HG03571 (cell line): ENCODE data around the gene BET1L.
"Not testable (repeated sequence)": the region's sequence is repeated elsewhere in the genome, so short reads cannot be mapped to it uniquely, and the experiment has no call there.

Experiments used
- ATAC-seq: cut with Tn5 transposase; IDR thresholded peaks from one replicate; pipeline ENCODE4 v1.9.1; 2021; ENCODE audit not compliant: unreplicated experiment

The BET1L gene, protein sequence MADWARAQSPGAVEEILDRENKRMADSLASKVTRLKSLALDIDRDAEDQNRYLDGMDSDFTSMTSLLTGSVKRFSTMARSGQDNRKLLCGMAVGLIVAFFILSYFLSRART

DNA sequence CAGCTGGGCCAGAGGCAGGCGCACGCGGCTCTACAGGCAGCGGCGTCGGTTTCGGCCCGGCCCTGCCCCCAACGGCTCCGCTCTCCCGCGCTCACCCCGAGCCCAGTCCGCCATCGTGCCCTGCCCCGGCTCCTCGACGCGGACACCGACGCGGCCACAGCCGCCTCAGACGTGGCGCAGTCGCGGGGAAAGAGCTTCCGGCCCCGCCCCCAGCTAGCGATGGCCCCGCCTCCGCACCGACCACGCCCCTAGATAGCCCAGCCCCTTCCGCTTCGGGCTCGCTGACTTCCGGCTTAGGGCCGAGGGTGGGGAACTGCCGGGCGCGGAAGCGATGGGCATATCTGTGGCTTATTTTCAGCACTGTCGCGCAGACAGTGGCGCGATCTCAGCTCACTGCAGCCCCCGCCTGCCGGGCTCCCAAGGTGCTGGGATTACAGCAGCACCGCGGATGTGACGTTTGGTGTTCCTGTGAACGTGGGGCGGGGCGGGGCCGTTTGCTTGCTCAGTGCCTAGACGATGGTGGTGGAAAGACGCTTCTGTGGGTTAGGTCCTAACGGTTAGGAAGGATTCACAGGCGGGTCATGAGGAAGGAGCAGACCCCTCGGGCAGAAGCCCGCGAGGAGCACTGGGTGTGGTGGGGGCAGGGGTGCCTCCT lies at the start of gene BET1L, which contains the start of gene RIC8A:
Gene BET1L, minus strand, starts transcription at position 192 of the 655 bp plus-strand sequence. Its CDS starts 78 bp downstream, at position 114.
Gene RIC8A, plus strand, starts transcription at position 501 of the 655 bp plus-strand sequence. CDS start 1,147 bp downstream, outside the sequence.
- peak; percentile 64 for ATAC-seq

DNA sequence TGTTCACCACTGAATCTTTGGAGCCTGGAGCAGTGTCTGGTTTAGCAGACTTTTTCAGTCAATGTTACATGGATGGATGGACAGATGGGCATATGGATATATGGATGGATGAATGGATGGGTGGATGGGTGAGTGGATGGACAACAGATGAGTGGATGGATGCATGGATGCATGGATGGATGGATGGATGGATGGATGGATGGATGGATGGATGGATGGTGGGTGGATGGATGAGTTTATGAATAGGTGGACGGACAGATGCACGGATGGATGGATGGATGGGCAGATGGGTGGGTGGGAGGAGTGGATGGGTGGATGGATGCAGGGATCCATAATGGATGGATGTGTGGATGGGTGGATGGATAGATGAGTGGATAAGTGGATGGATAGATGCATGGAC lies 48.6 kb upstream of the BET1L start:
- no peak for ATAC-seq

DNA sequence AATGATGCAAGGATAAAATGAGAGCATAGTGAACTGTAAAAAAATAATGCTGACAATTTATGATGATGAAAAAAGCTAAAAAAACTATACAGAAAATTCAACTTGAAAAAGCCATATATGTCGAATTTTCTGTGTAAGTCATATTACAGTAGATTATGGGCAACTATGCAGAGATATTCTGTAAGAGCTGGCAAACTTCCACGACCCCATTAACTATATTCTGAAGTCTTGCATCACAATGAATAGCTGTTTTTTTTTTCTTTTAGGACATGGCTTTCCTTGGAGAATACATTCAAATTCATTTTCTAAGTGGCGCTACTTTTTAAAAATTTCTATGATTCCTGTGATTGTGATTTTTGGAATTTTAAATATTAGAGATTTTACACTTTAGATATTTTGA lies 48.0 kb upstream of the BET1L start:
- ATAC-seq, result no peak

DNA sequence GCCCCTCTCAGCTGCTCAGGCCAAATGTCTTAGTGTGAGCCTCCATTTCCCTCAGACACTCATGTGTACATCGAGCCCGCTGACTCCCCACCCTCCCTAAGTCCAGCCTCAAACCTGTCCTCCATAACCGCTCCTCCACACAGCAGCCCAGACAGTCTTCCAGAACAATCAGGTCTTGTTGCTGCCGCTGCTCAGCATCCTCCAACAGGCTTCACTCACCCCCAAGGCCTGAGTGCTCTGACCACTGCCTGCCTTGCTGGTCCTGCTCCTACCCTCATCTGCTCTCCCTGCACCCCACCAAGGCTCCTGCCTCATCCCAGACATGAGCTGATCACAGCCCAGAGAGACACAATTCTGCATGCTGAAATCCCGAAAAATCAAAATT lies 46.7 kb upstream of the BET1L start:
- ATAC-seq, result no peak

DNA sequence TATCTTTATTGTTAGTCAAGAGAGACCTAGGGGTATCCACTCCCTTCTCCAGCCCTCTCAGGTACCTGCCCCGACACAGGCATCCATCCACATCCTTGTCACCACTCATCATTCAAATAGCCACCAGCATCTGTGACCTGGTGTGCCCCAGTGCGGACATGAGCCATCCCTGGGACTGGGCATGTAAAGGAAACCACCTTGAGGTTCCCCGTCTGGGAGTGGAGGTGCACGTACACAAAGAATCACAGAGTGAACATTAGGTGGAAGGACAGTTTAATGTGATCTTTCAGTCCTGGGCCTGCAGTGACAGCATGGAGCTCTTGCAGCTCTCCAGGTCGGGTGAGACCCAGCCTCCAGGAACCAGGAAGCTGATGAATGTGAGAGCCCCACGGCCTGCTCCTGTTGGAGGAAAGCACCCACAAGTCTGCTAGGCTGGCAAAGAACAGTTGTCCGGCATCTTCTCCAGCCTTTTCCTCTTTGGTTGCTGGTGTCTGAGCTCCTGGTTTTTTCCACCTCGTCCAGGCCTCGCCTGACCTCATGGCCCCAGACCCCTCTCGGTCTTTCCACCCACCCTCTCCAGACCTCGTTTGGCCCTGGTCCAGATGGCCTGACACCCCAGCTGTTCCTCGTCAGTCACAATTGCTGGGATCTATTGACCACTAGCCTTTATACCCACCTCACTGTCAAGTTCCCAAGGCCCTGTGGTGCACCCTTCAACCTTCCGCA lies 46.1 kb upstream of the BET1L start:
- no peak for ATAC-seq

DNA sequence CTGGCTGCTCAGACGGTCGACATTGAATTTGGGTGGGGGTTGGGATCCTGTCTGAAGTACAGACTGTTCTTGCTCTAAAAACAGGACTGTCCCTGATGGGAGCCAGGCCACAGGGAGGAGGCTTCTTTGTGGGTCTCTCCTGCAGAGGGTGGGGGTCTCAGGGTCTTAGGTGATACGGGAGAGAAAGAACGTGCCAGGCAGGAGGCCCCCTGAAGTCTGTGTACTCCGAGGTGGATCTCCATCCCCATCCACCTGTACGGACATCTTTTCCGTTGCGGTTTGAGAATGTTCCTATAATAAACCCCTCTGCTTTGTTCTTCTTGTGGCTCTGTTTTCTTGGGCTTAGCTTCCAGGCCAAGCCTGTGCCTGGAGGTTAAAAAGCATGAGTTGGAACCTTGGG lies 45.5 kb upstream of the BET1L start:
- no peak for ATAC-seq

DNA sequence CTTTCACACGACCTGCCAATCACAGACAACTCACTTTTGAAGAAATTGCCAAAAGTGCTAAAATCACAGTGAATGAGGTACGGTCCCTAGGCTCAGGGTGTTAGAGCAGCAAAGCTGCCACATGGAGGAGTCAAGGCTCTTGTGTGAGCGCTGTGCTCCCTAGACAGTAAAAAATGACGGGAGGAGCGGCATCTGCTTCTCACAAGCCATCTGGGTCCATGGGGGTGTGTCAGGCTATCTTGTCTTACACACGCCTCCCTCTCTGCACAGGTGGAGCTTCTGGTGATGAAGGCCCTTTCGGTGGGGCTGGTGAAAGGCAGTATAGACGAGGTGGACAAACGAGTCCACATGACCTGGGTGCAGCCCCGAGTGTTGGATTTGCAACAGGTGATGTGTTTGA lies 44.4 kb upstream of the BET1L start:
- no peak for ATAC-seq

DNA sequence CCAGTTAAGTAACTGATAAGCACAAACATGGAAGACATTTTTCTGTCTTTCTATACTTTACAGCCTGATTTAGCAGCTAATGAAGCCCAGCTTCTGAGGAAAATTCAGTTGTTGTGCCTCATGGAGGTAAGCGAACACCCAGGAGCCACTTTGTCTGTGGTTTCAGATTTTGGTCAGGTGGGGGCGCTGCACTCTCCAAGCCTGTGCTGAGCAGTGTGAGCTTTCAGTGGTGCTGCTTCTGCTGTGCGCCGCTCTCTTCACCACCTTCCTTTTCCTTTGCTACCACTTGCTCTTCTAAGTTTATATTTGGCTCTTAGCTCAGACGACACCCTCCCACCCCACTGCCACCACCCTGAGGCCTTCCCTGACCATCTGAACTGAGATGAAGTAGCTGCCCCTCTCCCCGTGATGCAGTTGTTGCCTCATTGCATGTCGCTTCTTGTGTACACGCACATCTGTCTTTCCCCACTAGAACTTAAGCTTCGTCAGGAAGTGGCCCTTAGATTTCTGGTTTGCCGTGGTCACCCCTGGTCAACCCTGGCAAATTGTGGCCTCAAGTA lies 43.6 kb upstream of the BET1L start:
- ATAC-seq, result no peak

DNA sequence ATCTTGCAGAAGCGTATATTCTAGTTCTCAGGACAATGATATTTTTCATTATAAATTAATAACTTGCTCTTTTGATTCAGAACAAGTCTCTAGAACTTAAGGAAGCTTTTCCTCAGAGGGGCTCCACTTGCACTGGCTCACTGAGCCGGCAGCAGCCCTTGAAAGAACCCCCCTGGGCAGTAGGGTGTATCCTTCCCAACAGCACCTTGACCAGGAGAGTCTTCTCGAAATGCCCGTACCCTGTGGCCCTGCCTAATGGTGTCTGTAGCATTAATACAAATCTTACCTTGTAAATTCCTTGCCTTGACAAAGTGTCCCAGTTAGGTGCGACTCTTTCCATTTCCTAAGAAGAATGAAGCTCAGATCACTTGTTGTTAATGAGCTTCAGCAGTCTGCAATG lies 43.1 kb upstream of the BET1L start:
- ATAC-seq, result no peak

DNA sequence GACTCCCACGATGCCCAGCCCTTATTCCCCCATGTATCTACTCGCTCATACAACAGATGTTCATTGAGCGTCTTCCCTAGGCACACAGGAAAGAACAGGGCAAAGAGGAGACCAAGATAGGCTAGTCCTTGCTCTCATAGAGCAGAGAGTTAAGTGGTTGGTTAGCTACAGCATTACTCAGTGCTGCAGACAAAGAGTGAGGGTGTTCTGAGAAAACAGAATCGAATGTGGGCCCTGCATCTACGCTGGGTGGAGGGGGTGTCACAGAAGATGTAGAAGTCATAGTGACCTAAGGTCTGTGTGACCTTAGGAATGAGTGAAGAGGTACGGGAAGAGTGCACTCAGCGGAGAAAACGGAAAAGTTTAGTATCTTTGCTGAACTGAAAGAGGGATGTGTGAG lies 41.9 kb upstream of the BET1L start:
- no peak for ATAC-seq

DNA sequence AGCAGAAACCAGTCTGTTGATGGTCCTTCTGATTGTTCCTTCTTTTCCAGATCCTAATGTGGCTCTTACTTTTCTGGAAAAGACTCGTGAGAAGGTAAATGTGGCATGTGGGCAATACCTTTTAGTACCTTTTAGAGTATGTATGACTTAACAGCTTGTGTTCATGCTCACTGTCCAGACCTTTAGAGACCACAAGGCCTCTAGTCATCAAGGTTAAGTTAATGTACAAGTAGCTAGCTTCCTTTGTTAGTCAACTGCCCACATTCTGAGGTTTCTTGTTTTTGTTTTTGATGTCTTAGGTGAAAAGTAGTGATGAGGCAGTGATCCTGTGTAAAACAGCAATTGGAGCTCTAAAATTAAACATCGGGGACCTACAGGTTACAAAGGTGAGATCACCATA lies 37.2 kb upstream of the BET1L start:
- ATAC-seq, result no peak

DNA sequence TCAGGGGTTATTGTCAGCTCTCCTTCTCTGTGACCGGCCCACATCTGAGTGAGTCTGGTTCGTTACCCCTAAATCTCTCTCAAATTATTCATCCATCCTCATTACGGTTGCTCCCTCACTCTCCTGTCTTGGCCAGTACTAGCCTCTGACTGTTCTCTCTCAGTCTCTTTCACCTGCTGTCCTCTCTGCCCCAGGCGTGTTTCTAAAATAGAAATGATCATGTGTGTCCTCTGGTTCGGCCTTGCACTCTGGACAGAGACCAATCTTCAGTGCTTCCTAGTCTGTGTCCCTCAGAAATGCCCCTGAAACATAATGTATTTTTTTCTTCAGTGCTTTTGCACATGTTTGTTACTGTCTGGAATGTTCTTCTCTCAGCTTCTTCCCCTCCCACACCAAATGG lies 34.4 kb upstream of the BET1L start:
- ATAC-seq, result no peak

DNA sequence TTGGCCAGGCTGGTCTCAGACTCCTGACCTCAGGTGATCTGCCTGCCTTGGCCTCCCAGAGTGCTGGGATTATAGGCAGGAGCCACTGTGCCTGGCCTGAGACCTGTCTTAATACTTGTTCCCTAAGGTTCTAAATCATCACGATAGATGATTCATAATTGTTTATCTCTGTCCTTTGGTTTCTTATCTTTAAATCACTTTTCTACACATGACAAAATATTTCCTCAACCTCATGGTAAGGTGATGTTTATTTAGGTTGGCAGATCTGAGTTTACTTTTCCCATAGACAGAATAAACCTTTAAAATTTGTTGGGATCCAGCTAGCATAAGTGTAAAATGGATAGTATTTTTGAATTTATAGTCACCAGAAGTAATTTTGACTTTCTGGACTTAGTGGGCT lies 33.1 kb upstream of the BET1L start:
- no peak for ATAC-seq

DNA sequence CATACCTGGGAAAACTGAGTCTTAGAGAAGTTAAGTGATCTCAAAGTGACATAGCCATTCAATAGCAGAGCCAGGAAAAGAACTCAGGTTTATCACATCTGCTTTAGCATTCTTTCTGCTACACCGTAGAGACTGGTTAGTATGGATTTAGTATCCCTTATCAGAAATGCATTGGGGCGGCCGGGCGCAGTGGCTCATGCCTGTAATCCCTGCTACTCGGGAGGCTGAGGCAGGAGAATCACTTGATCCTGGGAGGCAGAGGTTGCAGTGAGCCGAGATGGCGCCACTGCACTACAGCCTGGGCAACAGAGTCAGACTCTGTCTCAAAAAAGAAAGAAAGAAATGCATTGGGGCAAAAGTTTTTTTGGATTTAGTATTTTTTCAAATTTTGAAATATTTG lies 31.1 kb upstream of the BET1L start:
- not testable (repeated sequence) for ATAC-seq

DNA sequence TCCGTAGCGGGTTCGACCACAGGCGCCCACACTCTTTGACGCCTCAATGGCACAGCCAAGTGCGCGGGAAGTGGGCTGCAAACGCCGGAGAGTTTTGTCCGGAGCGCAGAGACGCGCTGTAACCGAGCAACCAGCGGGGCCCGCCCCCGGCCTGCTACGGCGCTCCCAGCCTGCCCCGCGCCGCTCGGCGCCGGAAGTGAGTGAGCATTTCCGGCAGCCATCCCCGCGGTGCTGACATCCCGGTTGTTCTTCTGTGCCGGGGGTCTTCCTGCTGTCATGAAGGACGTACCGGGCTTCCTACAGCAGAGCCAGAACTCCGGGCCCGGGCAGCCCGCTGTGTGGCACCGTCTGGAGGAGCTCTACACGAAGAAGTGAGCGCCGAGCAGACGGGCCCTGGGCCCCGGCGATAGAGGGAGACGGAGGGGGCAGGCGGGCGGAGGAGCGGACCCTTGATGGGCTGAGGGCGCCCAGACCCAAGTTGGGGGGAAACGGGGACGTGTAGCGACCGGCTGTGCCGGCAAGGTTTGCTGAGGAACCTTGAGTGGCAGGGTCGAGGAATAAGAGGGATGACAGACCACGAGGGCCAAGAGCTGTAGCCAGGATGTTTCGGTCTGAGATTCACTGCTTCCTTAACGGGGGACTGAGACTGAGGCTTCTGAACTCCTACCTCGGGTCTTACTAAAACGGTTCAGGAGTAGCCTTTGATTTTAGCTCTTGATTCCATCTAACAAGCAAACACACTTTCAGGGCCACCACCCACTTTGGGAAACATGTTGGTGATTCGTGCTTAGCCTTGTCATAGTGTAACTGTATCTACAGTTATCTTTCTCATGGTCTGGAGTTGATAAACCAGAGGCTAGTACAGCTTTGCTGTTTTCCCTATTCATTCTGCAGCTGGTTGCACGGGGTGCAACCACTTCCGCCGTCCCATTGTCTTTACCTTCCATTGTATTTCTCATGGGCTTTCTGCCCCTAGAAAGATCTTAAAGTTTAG lies 29.9 kb upstream of the BET1L start, which contains the start of gene PSMD13:
Gene PSMD13, plus strand, starts transcription at position 203 of the 994 bp plus-strand sequence. Its CDS starts 74 bp downstream, at position 277.
- peak; percentile 73 for ATAC-seq

DNA sequence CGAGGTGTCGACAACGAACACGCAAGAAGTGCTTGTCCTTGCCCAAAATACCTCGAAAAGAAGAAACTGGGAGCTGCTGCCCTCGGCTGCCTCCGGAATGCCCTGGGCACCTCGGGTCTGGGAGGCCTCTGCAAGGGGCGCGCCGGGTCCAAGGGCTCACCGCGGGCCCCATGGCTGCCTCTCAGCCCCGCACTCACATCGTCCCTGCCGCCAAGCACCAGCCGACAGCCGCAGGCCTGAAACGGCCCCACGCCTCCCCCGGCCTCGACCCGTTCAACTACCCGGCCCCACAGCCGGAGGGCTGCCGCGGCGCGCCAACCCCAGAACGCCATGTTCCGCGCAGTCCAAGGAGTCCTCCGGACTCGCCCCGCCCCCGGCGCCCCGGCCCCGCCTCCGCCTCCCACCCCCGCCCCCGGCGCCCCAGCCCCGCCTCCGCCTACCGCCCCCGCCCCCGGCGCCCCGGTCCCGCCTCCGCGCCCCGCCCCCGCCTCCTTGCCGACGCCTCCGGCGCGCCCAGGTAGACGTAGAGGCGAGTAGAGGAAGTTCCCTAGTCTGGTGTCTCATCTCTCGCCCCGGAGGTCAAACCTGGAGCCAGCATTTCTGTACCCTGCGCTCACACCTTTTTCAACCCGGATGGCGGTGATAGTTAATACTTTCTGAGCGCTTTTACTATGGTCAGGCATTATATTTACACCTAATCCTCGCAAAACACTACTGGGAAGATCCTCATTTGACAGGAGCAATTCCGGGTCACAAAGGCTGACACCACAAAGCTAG lies 29.0 kb upstream of the BET1L start, which contains the start of gene SIRT3:
Gene SIRT3, minus strand, starts transcription at position 346 of the 777 bp plus-strand sequence. Its CDS starts 14 bp downstream, at position 332.
- peak; percentile 65 for ATAC-seq

DNA sequence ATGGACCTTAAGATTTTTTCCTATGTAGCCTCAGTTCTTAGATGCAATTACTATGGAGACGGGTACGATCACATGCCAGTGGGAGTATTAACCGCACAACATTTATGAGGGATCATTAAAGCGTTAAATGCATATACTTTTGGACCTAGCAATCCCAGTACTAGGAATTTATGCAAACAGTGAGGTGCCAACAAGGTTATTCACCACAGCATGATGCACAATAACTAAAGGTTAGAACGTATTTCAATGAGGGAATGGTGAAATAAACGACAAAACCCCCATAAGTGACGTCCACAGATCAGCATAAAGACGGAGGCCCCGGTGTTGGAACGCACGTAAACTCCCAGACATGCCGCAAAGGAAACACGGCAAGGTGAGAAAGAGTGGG lies 28.4 kb upstream of the BET1L start:
- no peak for ATAC-seq

DNA sequence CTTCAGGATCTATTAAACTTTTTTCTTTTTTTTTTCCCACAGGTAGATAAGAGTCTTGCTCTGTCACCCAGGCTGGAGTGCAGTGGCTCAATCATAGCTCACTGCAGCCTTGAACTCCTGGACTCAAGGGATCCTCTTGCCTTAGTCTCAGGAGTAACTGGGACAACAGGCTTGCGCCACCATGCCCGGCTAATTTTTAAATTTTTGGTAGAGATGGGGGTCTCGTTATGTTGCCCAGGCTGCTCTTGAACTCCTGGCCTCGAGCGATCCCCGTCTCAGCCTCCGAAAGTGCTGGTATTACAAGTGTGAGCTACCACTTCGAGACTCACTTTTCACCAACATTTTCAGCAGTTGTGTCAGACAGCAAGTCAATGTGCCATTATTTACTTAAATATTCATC lies 28.0 kb upstream of the BET1L start:
- no peak for ATAC-seq

DNA sequence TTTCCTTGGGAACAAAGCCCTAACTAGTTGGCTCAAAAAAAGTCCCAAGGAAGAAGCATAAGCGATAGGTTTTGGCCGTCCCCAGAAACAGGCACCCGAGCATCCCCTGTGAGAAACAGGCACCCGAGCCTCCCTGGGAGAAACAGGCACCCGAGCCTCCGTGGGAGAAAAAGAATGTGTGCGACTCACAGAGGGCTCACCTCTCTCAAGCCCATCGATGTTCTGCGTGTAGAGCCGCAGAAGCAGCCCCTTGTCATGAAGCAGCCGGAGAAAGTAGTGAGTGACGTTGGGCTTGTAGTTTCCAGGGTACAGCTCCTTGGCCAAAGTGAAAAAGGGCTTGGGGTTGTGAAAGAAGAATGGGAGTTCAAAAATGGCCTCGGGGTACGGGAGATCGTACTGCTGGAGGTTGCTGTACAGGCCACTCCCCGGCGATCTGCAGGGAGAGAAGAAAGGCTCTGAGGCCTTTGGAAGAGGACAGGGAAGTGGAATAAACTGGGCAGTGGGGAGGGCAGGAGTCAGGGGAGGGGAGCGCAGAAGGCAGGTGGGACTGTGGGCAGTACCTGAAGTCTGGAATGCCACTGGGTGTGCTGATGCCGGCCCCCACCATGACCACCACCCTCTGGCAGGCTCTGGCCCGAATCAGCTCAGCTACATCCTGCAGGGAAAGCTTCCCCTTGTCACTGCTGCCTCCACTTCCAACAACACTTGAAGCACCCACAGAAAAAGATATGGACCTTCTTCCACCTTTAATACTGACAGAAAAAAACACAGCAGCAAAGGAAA lies 25.8 kb upstream of the BET1L start:
- no peak for ATAC-seq
